GM12891 (cell line): ENCODE data around the gene FETUB.
"Not testable (repeated sequence)": the region's sequence is repeated elsewhere in the genome, so short reads cannot be mapped to it uniquely, and the experiment has no call there.

Experiments used
- PAX5 ChIP-seq: IDR thresholded peaks from 2 replicates; pipeline ENCODE4 v1.6.1; 2011; ENCODE audit warnings: low read length, moderate library complexity, mild to moderate bottlenecking; ENCODE audit not compliant: insufficient read depth, severe bottlenecking
- POLR2A ChIP-seq: IDR thresholded peaks from 2 replicates; pipeline ENCODE4 v1.6.1; 2011; ENCODE audit warnings: low read depth, low read length, control low read depth
- POLR2AphosphoS5 ChIP-seq: IDR thresholded peaks from 2 replicates; pipeline ENCODE4 v1.6.1; 2011; ENCODE audit warnings: low read depth, low read length, control low read depth
- SPI1 ChIP-seq: IDR thresholded peaks from 2 replicates; pipeline ENCODE4 v1.6.1; 2011; ENCODE audit warnings: low read depth, low read length, control low read depth
- TAF1 ChIP-seq: IDR thresholded peaks from 2 replicates; pipeline ENCODE4 v1.6.1; 2011; ENCODE audit warnings: low read depth, low read length, control low read depth

GRCh38 chr3:186634207-186634606, 6.0 kb upstream of the FETUB start:
- not testable (repeated sequence) for TF ChIP-seq SPI1, POLR2AphosphoS5, POLR2A, TAF1, PAX5
